ENCODE results near the gene LPCAT4.
A peak's percentile ranks its signal among the peaks of the same experiment; 100 is the strongest.

The LPCAT4 gene

GRCh38 chr15:34362047-34362773, 4.8 kb downstream of the LPCAT4 start:
- peaks cover 17 to 21% of the 10 kb centered on the region in 2 experiments for H3K4me1 ChIP-seq (ENCODE audit: control insufficient read depth in 1 of 2, insufficient read depth in 2 of 2, low read length in 2 of 2)
- H4K12ac ChIP-seq (ENCODE audit: low read depth, low read length), result no peak overlapping the region
- no peak overlapping the region for H4K8ac ChIP-seq (ENCODE audit: low read depth, low read length)
- H3K27me3 ChIP-seq (ENCODE audit: insufficient read depth, low read length), result no peaks in the 10 kb centered on the region
- H3K4me3 ChIP-seq (ENCODE audit: low read depth, low read length), result no peak overlapping the region
- H3K79me1 ChIP-seq (ENCODE audit: low read length), result peaks cover 7% of the 10 kb centered on the region
- no peak overlapping the region for H2AK5ac ChIP-seq (ENCODE audit: low read length)
- no peak overlapping the region for H3K18ac ChIP-seq (ENCODE audit: low read length)
- H3K4ac ChIP-seq (ENCODE audit: low read depth, low read length), result no peak overlapping the region
- H3K14ac ChIP-seq (ENCODE audit: low read length), result no peak overlapping the region
- WGBS (ENCODE audit: extremely low coverage, insufficient coverage, insufficient read length), result no CpG with 5 or more reads among the region's 10 CpGs
- H2BK5ac ChIP-seq (ENCODE audit: low read depth, low read length, poor library complexity), result no peak overlapping the region
- H3K4me2 ChIP-seq (ENCODE audit: low read length), result no peak overlapping the region
- DNase-seq, result no peak
- no peak overlapping the region for H2BK12ac ChIP-seq (ENCODE audit: low read length)
- H3K23ac ChIP-seq (ENCODE audit: low read length), result no peak overlapping the region
- no peak overlapping the region for H2AFZ ChIP-seq (ENCODE audit: insufficient read depth, low read length, poor library complexity)
- H4K91ac ChIP-seq (ENCODE audit: low read depth, low read length), result no peak overlapping the region
- H3K36me3 ChIP-seq (ENCODE audit: control insufficient read depth in 1 of 2, insufficient read depth in 2 of 2, low read length in 2 of 2), result peaks cover 29 to 43% of the 10 kb centered on the region in 2 experiments
- peaks cover under 1% of the 10 kb centered on the region for H3K79me2 ChIP-seq (ENCODE audit: control insufficient read depth, insufficient read depth, low read length, poor library complexity)
- no peak overlapping the region for H3K9ac ChIP-seq (ENCODE audit: low read length)
- no peaks in the 10 kb centered on the region for H3K9me3 ChIP-seq (ENCODE audit: insufficient read depth, low read depth, low read length)
- H3K27ac ChIP-seq (ENCODE audit: low read depth, low read length), result no peak overlapping the region
- H2BK120ac ChIP-seq (ENCODE audit: insufficient read depth, low read length, poor library complexity), result no peak overlapping the region

GRCh38 chr15:34361278-34361677, 5.7 kb downstream of the LPCAT4 start:
- Histone ChIP-seq H4K12ac (ENCODE audit: low read depth, low read length) (no peak overlapping the region), H3K9me3 (ENCODE audit: insufficient read depth, low read depth, low read length) (no peaks in the 10 kb centered on the region), H3K23ac (ENCODE audit: low read length) (no peak overlapping the region), H3K4me3 (ENCODE audit: low read depth, low read length) (no peak overlapping the region), H3K79me2 (ENCODE audit: control insufficient read depth, insufficient read depth, low read length, poor library complexity) (no peaks in the 10 kb centered on the region), H2BK120ac (ENCODE audit: insufficient read depth, low read length, poor library complexity) (no peak overlapping the region), H3K4ac (ENCODE audit: low read depth, low read length) (no peak overlapping the region), H3K9ac (ENCODE audit: low read length) (no peak overlapping the region), H3K27me3 (ENCODE audit: insufficient read depth, low read length) (no peaks in the 10 kb centered on the region), H4K91ac (ENCODE audit: low read depth, low read length) (no peak overlapping the region), H4K8ac (ENCODE audit: low read depth, low read length) (no peak overlapping the region), H3K4me2 (ENCODE audit: low read length) (no peak overlapping the region), H3K18ac (ENCODE audit: low read length) (no peak overlapping the region), H3K14ac (ENCODE audit: low read length) (no peak overlapping the region), H2BK12ac (ENCODE audit: low read length) (peak overlapping the region; percentile 10), H3K79me1 (ENCODE audit: low read length) (peaks cover 3% of the 10 kb centered on the region), H3K4me1 (ENCODE audit: control insufficient read depth in 1 of 2, insufficient read depth in 2 of 2, low read length in 2 of 2) (peaks cover 17 to 21% of the 10 kb centered on the region in 2 experiments), H3K27ac (ENCODE audit: low read depth, low read length) (no peak overlapping the region), H3K36me3 (ENCODE audit: control insufficient read depth in 1 of 2, insufficient read depth in 2 of 2, low read length in 2 of 2) (peaks cover 32 to 53% of the 10 kb centered on the region in 2 experiments), H2BK5ac (ENCODE audit: low read depth, low read length, poor library complexity) (no peak overlapping the region), H2AFZ (ENCODE audit: insufficient read depth, low read length, poor library complexity) (no peak overlapping the region), H2AK5ac (ENCODE audit: low read length) (no peak overlapping the region)
- no peak for DNase-seq
- no CpG with 5 or more reads among the region's 7 CpGs for WGBS (ENCODE audit: extremely low coverage, insufficient coverage, insufficient read length)

GRCh38 chr15:34360298-34360697, 6.7 kb downstream of the LPCAT4 start:
- no peak overlapping the region for H3K4ac ChIP-seq (ENCODE audit: low read depth, low read length)
- H2AFZ ChIP-seq (ENCODE audit: insufficient read depth, low read length, poor library complexity), result no peak overlapping the region
- no peaks in the 10 kb centered on the region for H3K27me3 ChIP-seq (ENCODE audit: insufficient read depth, low read length)
- H2BK120ac ChIP-seq (ENCODE audit: insufficient read depth, low read length, poor library complexity), result no peak overlapping the region
- no peak overlapping the region for H4K8ac ChIP-seq (ENCODE audit: low read depth, low read length)
- peak overlapping the region; percentile 22 for H3K4me2 ChIP-seq (ENCODE audit: low read length)
- H3K27ac ChIP-seq (ENCODE audit: low read depth, low read length), result no peak overlapping the region
- H3K79me1 ChIP-seq (ENCODE audit: low read length), result peaks cover 3% of the 10 kb centered on the region
- H4K91ac ChIP-seq (ENCODE audit: low read depth, low read length), result peak overlapping the region; percentile 33
- no peak overlapping the region for H3K14ac ChIP-seq (ENCODE audit: low read length)
- no peak overlapping the region for H3K23ac ChIP-seq (ENCODE audit: low read length)
- H2BK12ac ChIP-seq (ENCODE audit: low read length), result no peak overlapping the region
- H4K12ac ChIP-seq (ENCODE audit: low read depth, low read length), result no peak overlapping the region
- H3K36me3 ChIP-seq (ENCODE audit: control insufficient read depth in 1 of 2, insufficient read depth in 2 of 2, low read length in 2 of 2), result peaks cover 32 to 57% of the 10 kb centered on the region in 2 experiments
- H2BK5ac ChIP-seq (ENCODE audit: low read depth, low read length, poor library complexity), result no peak overlapping the region
- DNase-seq, result peak; percentile 95 to 97
- no CpG with 5 or more reads among the region's 1 CpG for WGBS (ENCODE audit: extremely low coverage, insufficient coverage, insufficient read length)
- peaks cover 13% of the 10 kb centered on the region in 2 experiments for H3K4me1 ChIP-seq (ENCODE audit: control insufficient read depth in 1 of 2, insufficient read depth in 2 of 2, low read length in 2 of 2)
- H2AK5ac ChIP-seq (ENCODE audit: low read length), result no peak overlapping the region
- no peaks in the 10 kb centered on the region for H3K79me2 ChIP-seq (ENCODE audit: control insufficient read depth, insufficient read depth, low read length, poor library complexity)
- H3K9me3 ChIP-seq (ENCODE audit: insufficient read depth, low read depth, low read length), result no peaks in the 10 kb centered on the region
- peak overlapping the region; percentile 18 for H3K18ac ChIP-seq (ENCODE audit: low read length)
- H3K4me3 ChIP-seq (ENCODE audit: low read depth, low read length), result no peak overlapping the region
- no peak overlapping the region for H3K9ac ChIP-seq (ENCODE audit: low read length)

GRCh38 chr15:34359416-34359815, 7.6 kb downstream of the LPCAT4 start:
- Histone ChIP-seq H3K4ac (ENCODE audit: low read depth, low read length) (no peak overlapping the region), H3K14ac (ENCODE audit: low read length) (no peak overlapping the region), H2BK12ac (ENCODE audit: low read length) (no peak overlapping the region), H3K4me3 (ENCODE audit: low read depth, low read length) (no peak overlapping the region), H3K27me3 (ENCODE audit: insufficient read depth, low read length) (no peaks in the 10 kb centered on the region), H4K12ac (ENCODE audit: low read depth, low read length) (no peak overlapping the region), H3K79me2 (ENCODE audit: control insufficient read depth, insufficient read depth, low read length, poor library complexity) (no peaks in the 10 kb centered on the region), H4K8ac (ENCODE audit: low read depth, low read length) (no peak overlapping the region), H3K18ac (ENCODE audit: low read length) (no peak overlapping the region), H2AFZ (ENCODE audit: insufficient read depth, low read length, poor library complexity) (no peak overlapping the region), H4K91ac (ENCODE audit: low read depth, low read length) (no peak overlapping the region), H3K27ac (ENCODE audit: low read depth, low read length) (no peak overlapping the region), H3K9ac (ENCODE audit: low read length) (peak overlapping the region; percentile 21), H3K4me2 (ENCODE audit: low read length) (no peak overlapping the region), H2BK120ac (ENCODE audit: insufficient read depth, low read length, poor library complexity) (no peak overlapping the region), H2AK5ac (ENCODE audit: low read length) (no peak overlapping the region), H3K4me1 (ENCODE audit: control insufficient read depth in 1 of 2, insufficient read depth in 2 of 2, low read length in 2 of 2) (peaks cover 11% of the 10 kb centered on the region in 2 experiments), H3K79me1 (ENCODE audit: low read length) (peaks cover 3% of the 10 kb centered on the region), H3K23ac (ENCODE audit: low read length) (no peak overlapping the region), H2BK5ac (ENCODE audit: low read depth, low read length, poor library complexity) (no peak overlapping the region), H3K36me3 (ENCODE audit: control insufficient read depth in 1 of 2, insufficient read depth in 2 of 2, low read length in 2 of 2) (peaks cover 32 to 60% of the 10 kb centered on the region in 2 experiments), H3K9me3 (ENCODE audit: insufficient read depth, low read depth, low read length) (no peaks in the 10 kb centered on the region)
- WGBS (ENCODE audit: extremely low coverage, insufficient coverage, insufficient read length), result no CpG with 5 or more reads among the region's 3 CpGs
- DNase-seq, result no peak
